Neuronal stem cell (in vitro differentiated cells): Measurements from ENCODE around the gene PARD6A.

Experiments used
- DNase-seq: peaks from one replicate; pipeline ENCODE4 v3.0.0-alpha.2; 2013; ENCODE audit warnings: low spot score
- H2AFZ ChIP-seq: one replicate; pipeline ENCODE4 v1.6.1; 2013; ENCODE audit warnings: mild to moderate bottlenecking, low read length, inconsistent platforms
- H2AK5ac ChIP-seq: 2 replicates; pipeline ENCODE4 v1.6.1; 2013; ENCODE audit warnings: low read depth, mild to moderate bottlenecking, inconsistent platforms, low read length, moderate library complexity, mixed read lengths
- H2BK120ac ChIP-seq: 2 replicates; pipeline ENCODE4 v1.6.1; 2013; ENCODE audit warnings: low read depth, mild to moderate bottlenecking, inconsistent platforms, low read length, moderate library complexity, mixed read lengths
- H2BK12ac ChIP-seq: one replicate; pipeline ENCODE4 v1.6.1; 2013; ENCODE audit warnings: low read length, inconsistent platforms
- H2BK15ac ChIP-seq: 2 replicates; pipeline ENCODE4 v1.6.1; 2013; ENCODE audit warnings: mild to moderate bottlenecking, low read length, inconsistent platforms, mixed read lengths
- H2BK5ac ChIP-seq: one replicate; pipeline ENCODE4 v1.6.1; 2013; ENCODE audit warnings: inconsistent platforms, mild to moderate bottlenecking, low read length, moderate library complexity
- H3K14ac ChIP-seq: one replicate; pipeline ENCODE4 v1.6.1; 2013; ENCODE audit warnings: low read length, inconsistent platforms
- H3K18ac ChIP-seq: 2 replicates; pipeline ENCODE4 v1.6.1; 2013; ENCODE audit warnings: low read length, inconsistent platforms
- H3K23ac ChIP-seq: 2 replicates; pipeline ENCODE4 v1.6.1; 2013; ENCODE audit warnings: low read depth, mild to moderate bottlenecking, mixed read lengths, low read length, inconsistent platforms; ENCODE audit not compliant: poor library complexity
- H3K27ac ChIP-seq: replicated peaks from 3 replicates; pipeline ENCODE4 v1.5.1; 2013; ENCODE audit warnings: low read length, inconsistent platforms
- H3K27me3 ChIP-seq, 3 experiments: 2 replicates each; pipeline ENCODE4 v1.6.1; 2013; ENCODE audit warnings: low read length in 3 of 3, mild to moderate bottlenecking in 2 of 3, inconsistent platforms in 1 of 3, low read depth in 1 of 3, mixed read lengths in 1 of 3, moderate library complexity in 1 of 3; ENCODE audit not compliant: control insufficient read depth in 3 of 3, insufficient read depth in 3 of 3
- H3K36me3 ChIP-seq, 2 donors: replicated peaks in 1 of 2; 2 replicates each; pipeline ENCODE4 v1.6.1; 2013; ENCODE audit warnings: low read length in 2 of 2; ENCODE audit not compliant: control insufficient read depth in 2 of 2, insufficient read depth in 2 of 2
- H3K4ac ChIP-seq: 2 replicates; pipeline ENCODE4 v1.6.1; 2013; ENCODE audit warnings: inconsistent platforms, mild to moderate bottlenecking, low read length, moderate library complexity
- H3K4me1 ChIP-seq, 2 donors: 1 replicate in 1 of 2; 2 replicates in 1 of 2; pipeline ENCODE4 v1.6.1; 2013; ENCODE audit warnings: low read length in 2 of 2, low read depth in 1 of 2; ENCODE audit not compliant: control insufficient read depth in 2 of 2, insufficient read depth in 1 of 2
- H3K4me2 ChIP-seq: one replicate; pipeline ENCODE4 v1.6.1; 2013; ENCODE audit warnings: mild to moderate bottlenecking, low read length, inconsistent platforms; ENCODE audit not compliant: insufficient read depth, poor library complexity, severe bottlenecking
- H3K4me3 ChIP-seq, 2 donors: 2 replicates each; pipeline ENCODE4 v1.5.1; 2013; ENCODE audit warnings: low read length in 2 of 2, mild to moderate bottlenecking in 2 of 2, inconsistent platforms in 1 of 2, moderate library complexity in 1 of 2
- H3K79me1 ChIP-seq: one replicate; pipeline ENCODE4 v1.6.1; 2013; ENCODE audit warnings: low read depth, mild to moderate bottlenecking, inconsistent platforms, low read length, moderate library complexity
- H3K9ac ChIP-seq: one replicate; pipeline ENCODE4 v1.6.1; 2013; ENCODE audit warnings: mild to moderate bottlenecking, low read depth, low read length, inconsistent platforms; ENCODE audit not compliant: poor library complexity
- H3K9me3 ChIP-seq, 2 donors: replicated peaks in 1 of 2; 2 replicates each; pipeline versions ENCODE3 to v1.6.1; 2013; ENCODE audit warnings: low read length in 2 of 2, mild to moderate bottlenecking in 2 of 2, inconsistent platforms in 1 of 2, low read depth in 1 of 2, mixed read lengths in 1 of 2, moderate library complexity in 1 of 2; ENCODE audit not compliant: control insufficient read depth in 2 of 2, insufficient read depth in 1 of 2
- H4K8ac ChIP-seq: one replicate; pipeline ENCODE4 v1.6.1; 2013; ENCODE audit warnings: low read depth, mild to moderate bottlenecking, inconsistent platforms, low read length, moderate library complexity
- H4K91ac ChIP-seq: one replicate; pipeline ENCODE4 v1.6.1; 2013; ENCODE audit warnings: low read length, low read depth, mild to moderate bottlenecking, inconsistent platforms; ENCODE audit not compliant: poor library complexity
- WGBS, 2 donors: extraction: QIAGEN DNeasy Blood & Tissue Kit; methylation state at CpG; one replicate each; pipeline ENCODE4 v1.1.7; 2013; ENCODE audit warnings: missing lambda C conversion rate in 2 of 2, mixed read lengths in 1 of 2; ENCODE audit not compliant: insufficient read length in 2 of 2, insufficient replicate concordance in 1 of 2; ENCODE audit errors: extremely low coverage in 2 of 2; 5-methylcytosine and 5-hydroxymethylcytosine counted together

The PARD6A gene

GRCh38 chr16:67677712-67678111 lies 17.0 kb downstream of the PARD6A start:
- Histone ChIP-seq H3K79me1 (no peaks in the 10 kb centered on the region), H2BK15ac (no peak overlapping the region), H3K9me3 (no peaks in the 10 kb centered on the region), H3K36me3 (peaks cover 24 to 42% of the 10 kb centered on the region in 2 donors), H4K8ac (no peak overlapping the region), H3K4me1 (no peaks in the 10 kb centered on the region), H2BK5ac (no peak overlapping the region), H2AK5ac (no peak overlapping the region), H3K4me2 (no peak overlapping the region), H2BK120ac (no peak overlapping the region), H2AFZ (no peak overlapping the region), H3K18ac (no peak overlapping the region), H3K27me3 (no peaks in the 10 kb centered on the region), H3K27ac (no peak overlapping the region), H3K4ac (no peak overlapping the region), H3K23ac (no peak overlapping the region), H4K91ac (no peak overlapping the region), H3K14ac (no peak overlapping the region), H2BK12ac (no peak overlapping the region), H3K4me3 (no peak overlapping the region), H3K9ac (no peak overlapping the region)
- DNase-seq: no peak
- WGBS, 2 donors: no CpG with 5 or more reads among the region's 1 CpG

- Histone ChIP-seq H3K79me1 (no peaks in the 10 kb centered on the region), H3K27ac (no peak overlapping the region), H3K4ac (no peak overlapping the region), H3K4me3 (no peak overlapping the region), H2BK15ac (no peak overlapping the region), H2AFZ (no peak overlapping the region), H3K4me2 (no peak overlapping the region), H2AK5ac (no peak overlapping the region), H3K23ac (no peak overlapping the region), H2BK5ac (no peak overlapping the region), H3K18ac (no peak overlapping the region), H3K4me1 (no peaks in the 10 kb centered on the region), H2BK120ac (no peak overlapping the region), H4K8ac (no peak overlapping the region), H3K9me3 (no peaks in the 10 kb centered on the region), H3K36me3 (peaks cover 29 to 50% of the 10 kb centered on the region in 2 donors), H3K14ac (no peak overlapping the region), H3K27me3 (no peaks in the 10 kb centered on the region), H2BK12ac (no peak overlapping the region), H4K91ac (no peak overlapping the region), H3K9ac (no peak overlapping the region)
- no peak for DNase-seq
- no CpG with 5 or more reads among the region's 12 CpGs for WGBS, 2 donors
Observed at GRCh38 chr16:67678354-67679023, 17.7 kb downstream of the PARD6A start.

GRCh38 chr16:67679935-67680897 lies 19.5 kb downstream of the PARD6A start:
- no peaks in the 10 kb centered on the region for H3K4me1 ChIP-seq
- H2BK5ac ChIP-seq: no peak overlapping the region
- no peak overlapping the region for H3K14ac ChIP-seq
- no peak overlapping the region for H3K4me2 ChIP-seq
- H2AK5ac ChIP-seq: no peak overlapping the region
- DNase-seq: no peak
- no CpG with 5 or more reads among the region's 10 CpGs for WGBS, 2 donors
- H3K4ac ChIP-seq: no peak overlapping the region
- H3K9me3 ChIP-seq: no peaks in the 10 kb centered on the region
- no peak overlapping the region for H3K4me3 ChIP-seq
- H3K36me3 ChIP-seq: peaks cover 31 to 59% of the 10 kb centered on the region in 2 donors
- H3K27ac ChIP-seq: no peak overlapping the region
- H3K23ac ChIP-seq: no peak overlapping the region
- H2BK15ac ChIP-seq: no peak overlapping the region
- H2BK12ac ChIP-seq: no peak overlapping the region
- H2BK120ac ChIP-seq: no peak overlapping the region
- H3K18ac ChIP-seq: no peak overlapping the region
- no peaks in the 10 kb centered on the region for H3K79me1 ChIP-seq
- H4K8ac ChIP-seq: no peak overlapping the region
- no peak overlapping the region for H4K91ac ChIP-seq
- no peak overlapping the region for H2AFZ ChIP-seq
- peaks cover 0 to 2% (median 0%) of the 10 kb centered on the region in 3 experiments for H3K27me3 ChIP-seq
- no peak overlapping the region for H3K9ac ChIP-seq

GRCh38 chr16:67683767-67684166 lies 23.0 kb downstream of the PARD6A start:
- WGBS, 2 donors: no CpG with 5 or more reads among the region's 4 CpGs
- H3K9me3 ChIP-seq: no peaks in the 10 kb centered on the region
- no peak for DNase-seq

More at GRCh38 chr16:67683767-67684166, 23.0 kb downstream of the PARD6A start:
- Histone ChIP-seq H2BK120ac (no peak overlapping the region), H3K14ac (no peak overlapping the region), H4K8ac (no peak overlapping the region), H3K18ac (no peak overlapping the region), H4K91ac (no peak overlapping the region), H3K4me3 (no peak overlapping the region), H3K27me3 (peaks cover 0 to 2% (median 0%) of the 10 kb centered on the region in 3 experiments), H2BK12ac (no peak overlapping the region), H3K79me1 (no peaks in the 10 kb centered on the region), H2BK5ac (no peak overlapping the region), H3K36me3 (peaks cover 26 to 52% of the 10 kb centered on the region in 2 donors), H3K4me2 (no peak overlapping the region), H3K4ac (no peak overlapping the region), H3K23ac (no peak overlapping the region), H3K9ac (no peak overlapping the region), H3K4me1 (no peaks in the 10 kb centered on the region), H3K27ac (no peak overlapping the region), H2AK5ac (no peak overlapping the region), H2AFZ (no peak overlapping the region), H2BK15ac (no peak overlapping the region)
